ENCODE data around the gene RNLS. TPM values are rescaled to one million over a fixed set of nuclear protein-coding genes. Genes with fewer than 3 reads are reported as not detected.

Gene RNLS
- total RNA-seq, 1 donor from 2014 or later, result 12.1 TPM

DNA sequence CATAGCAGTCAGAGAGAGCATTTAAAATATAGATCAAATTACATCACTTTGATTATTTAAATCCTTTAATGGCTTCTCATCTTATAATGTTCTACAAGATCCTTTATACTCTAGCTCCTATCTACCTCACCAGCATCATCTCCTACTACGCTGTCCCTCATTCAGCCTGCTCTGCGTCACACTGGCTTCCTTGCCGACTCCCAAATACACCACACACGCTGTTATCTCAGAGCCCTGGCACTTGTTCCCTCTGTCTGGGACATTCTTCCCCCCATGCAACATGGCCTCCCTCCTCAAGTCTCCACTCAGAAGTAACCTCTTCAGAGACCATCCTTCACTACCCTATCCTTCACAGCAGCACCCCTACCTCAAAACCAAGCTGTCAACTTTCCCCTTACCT, 46.7 kb downstream of the RNLS start:
- Histone ChIP-seq H3K27ac (no peak overlapping the region), H3K27me3 (no peaks in the 10 kb centered on the region), H3K4me1 (peaks cover 0 to 3% of the 10 kb centered on the region in 2 donors), H3K36me3 (no peaks in the 10 kb centered on the region), H3K4me3 (no peak overlapping the region), H3K9me3 (no peaks in the 10 kb centered on the region)
- TF ChIP-seq, protein P1, sequence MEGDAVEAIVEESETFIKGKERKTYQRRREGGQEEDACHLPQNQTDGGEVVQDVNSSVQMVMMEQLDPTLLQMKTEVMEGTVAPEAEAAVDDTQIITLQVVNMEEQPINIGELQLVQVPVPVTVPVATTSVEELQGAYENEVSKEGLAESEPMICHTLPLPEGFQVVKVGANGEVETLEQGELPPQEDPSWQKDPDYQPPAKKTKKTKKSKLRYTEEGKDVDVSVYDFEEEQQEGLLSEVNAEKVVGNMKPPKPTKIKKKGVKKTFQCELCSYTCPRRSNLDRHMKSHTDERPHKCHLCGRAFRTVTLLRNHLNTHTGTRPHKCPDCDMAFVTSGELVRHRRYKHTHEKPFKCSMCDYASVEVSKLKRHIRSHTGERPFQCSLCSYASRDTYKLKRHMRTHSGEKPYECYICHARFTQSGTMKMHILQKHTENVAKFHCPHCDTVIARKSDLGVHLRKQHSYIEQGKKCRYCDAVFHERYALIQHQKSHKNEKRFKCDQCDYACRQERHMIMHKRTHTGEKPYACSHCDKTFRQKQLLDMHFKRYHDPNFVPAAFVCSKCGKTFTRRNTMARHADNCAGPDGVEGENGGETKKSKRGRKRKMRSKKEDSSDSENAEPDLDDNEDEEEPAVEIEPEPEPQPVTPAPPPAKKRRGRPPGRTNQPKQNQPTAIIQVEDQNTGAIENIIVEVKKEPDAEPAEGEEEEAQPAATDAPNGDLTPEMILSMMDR (IDR thresholded peaks at IDR 0.05), result no peak
- intact Hi-C loops (cut with DNase I), result no loop called here
- DNase-seq (ENCODE audit: low spot score in 2 of 2), result no peak

DNA sequence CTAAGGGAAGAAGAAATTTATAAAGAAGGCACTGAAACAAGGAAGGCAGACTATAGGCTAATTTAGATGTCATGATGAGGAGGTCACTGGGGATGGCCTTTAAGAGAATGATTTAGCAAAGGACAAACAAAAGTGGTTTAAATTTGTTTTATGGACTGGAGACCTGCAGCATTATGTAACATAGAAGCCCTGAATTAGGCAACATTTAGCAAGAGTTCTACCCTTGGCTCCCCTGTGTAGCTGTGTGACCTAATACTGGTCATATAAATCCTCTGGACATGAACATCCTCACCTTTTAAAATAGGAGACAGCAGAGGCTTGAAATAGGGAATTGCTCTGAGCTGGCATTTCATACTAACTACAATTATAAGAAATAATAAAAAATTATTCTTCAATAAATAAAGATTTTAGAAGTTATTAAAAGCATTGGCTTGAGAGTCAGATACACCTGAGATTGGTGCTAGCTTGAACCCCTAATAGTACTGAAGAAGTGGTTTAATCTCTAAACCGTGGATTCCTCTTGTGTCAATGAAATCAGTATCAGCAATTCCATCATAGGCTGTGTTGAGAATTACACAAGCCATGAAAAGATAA, 48.9 kb downstream of the RNLS start:
- no peaks in the 10 kb centered on the region for H3K9me3 ChIP-seq
- H3K27ac ChIP-seq, result no peak overlapping the region
- H3K4me3 ChIP-seq, result no peak overlapping the region
- no peaks in the 10 kb centered on the region for H3K4me1 ChIP-seq
- intact Hi-C loops (cut with DNase I), result no loop called here
- no peaks in the 10 kb centered on the region for H3K27me3 ChIP-seq
- TF ChIP-seq, protein P1 (IDR thresholded peaks at IDR 0.05), result no peak
- no peak for DNase-seq (ENCODE audit: low spot score in 2 of 2)
- H3K36me3 ChIP-seq, result no peaks in the 10 kb centered on the region

DNA sequence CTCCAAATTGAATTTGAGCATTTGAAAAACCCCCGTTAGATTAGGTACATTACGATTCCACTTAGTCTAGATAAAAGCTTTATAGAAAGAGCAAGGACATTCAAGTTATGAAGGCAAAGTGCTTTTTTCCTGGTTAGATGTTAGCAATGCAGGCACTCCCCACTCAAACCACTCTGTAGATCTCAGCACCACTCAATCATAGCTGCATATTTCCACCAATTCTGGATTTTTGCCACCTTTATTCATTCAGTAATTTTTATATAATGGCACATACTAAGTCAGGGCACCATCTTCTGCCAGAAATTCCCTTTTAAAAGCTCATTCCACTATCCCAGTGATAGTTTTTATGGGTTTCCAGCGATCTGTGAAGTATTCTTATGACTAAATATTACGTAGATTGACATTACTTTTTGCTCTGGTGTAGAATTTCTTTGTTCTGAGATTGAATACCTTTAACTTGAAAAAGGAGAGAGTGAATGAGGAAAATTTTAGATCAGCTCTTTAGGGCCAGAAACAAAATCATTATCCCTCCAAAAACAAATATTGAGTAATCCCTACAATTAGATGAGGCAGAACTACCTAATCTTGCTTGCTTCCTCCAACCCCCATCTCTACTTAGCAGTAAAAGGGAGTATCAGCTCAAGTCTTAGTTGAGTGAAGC, 51.6 kb downstream of the RNLS start:
- no peaks in the 10 kb centered on the region for H3K27me3 ChIP-seq
- H3K4me1 ChIP-seq, result no peaks in the 10 kb centered on the region
- H3K27ac ChIP-seq, result no peak overlapping the region
- H3K4me3 ChIP-seq, result no peak overlapping the region
- TF ChIP-seq, protein P1 (IDR thresholded peaks at IDR 0.05), result no peak
- H3K36me3 ChIP-seq, result no peaks in the 10 kb centered on the region
- no peak for DNase-seq (ENCODE audit: low spot score in 2 of 2)
- H3K9me3 ChIP-seq, result no peaks in the 10 kb centered on the region
- intact Hi-C loops (cut with DNase I), result no loop called here

DNA sequence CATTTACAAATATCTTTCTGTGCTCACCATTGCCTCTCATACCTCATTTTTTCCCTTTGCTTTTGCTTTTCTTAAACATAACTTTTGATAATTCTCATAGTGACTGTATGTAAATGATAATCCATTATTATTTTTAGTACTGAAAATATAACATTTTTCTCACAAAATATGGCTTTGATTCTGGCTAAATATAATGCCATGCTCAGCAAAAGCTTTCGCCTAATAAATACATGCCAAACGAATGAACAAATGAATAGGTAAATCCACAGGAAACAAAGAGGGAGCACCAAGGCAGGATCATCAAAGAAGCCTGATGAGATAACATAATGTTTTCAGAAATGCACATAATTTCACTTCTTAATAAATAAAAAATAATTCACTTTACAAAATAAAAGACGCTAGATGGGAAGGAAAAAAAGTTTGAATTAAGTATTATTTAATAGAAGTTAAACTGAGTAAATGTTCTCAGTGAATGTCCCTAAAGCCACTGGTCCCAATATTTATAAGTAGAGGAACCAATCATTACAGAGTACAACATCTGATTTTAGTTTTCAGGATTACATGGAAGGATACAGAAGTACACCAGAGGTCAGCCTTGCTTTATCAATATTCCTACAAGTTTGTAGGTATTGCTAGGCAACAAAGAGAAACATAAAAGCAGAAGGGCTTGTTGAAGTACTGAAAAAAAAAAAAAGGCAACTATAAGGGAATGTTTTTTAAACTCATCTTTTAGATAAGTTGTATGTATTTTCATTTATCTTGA, 52.3 kb downstream of the RNLS start:
- Histone ChIP-seq H3K4me1 (no peaks in the 10 kb centered on the region), H3K27ac (no peak overlapping the region), H3K4me3 (no peak overlapping the region), H3K9me3 (no peaks in the 10 kb centered on the region), H3K36me3 (no peaks in the 10 kb centered on the region), H3K27me3 (no peaks in the 10 kb centered on the region)
- no peak for DNase-seq (ENCODE audit: low spot score in 2 of 2)
- intact Hi-C loops (cut with DNase I), result no loop called here
- TF ChIP-seq, protein P1 (IDR thresholded peaks at IDR 0.05), result no peak

DNA sequence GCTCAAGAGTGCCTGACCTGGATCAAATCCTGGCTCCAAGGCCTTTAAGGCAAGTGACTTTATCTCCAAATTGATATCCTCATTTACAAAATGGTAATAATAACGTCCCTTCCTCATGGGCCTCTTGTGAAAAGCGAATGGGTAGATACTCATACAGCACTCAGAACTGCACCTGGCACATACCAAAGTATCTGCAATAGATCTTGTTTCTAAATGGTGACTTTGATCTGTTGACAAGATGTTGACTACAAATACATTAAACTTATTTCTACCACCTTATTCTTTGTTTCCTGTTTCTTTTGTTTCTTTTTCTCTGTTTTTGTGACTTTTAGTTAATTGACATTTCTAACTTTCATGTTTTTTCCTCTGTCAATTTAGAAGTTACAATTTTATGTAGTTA, 53.0 kb downstream of the RNLS start:
- H3K4me1 ChIP-seq, result no peaks in the 10 kb centered on the region
- no peak overlapping the region for H3K4me3 ChIP-seq
- TF ChIP-seq, protein P1 (IDR thresholded peaks at IDR 0.05), result no peak
- H3K36me3 ChIP-seq, result no peaks in the 10 kb centered on the region
- no peaks in the 10 kb centered on the region for H3K27me3 ChIP-seq
- no peak for DNase-seq (ENCODE audit: low spot score in 2 of 2)
- H3K9me3 ChIP-seq, result no peaks in the 10 kb centered on the region
- intact Hi-C loops (cut with DNase I), result no loop called here
- no peak overlapping the region for H3K27ac ChIP-seq

Measured in ascending aorta (tissue), 2 donors.